Caco-2 (cell line): ENCODE results near the gene FSHR. TPM values are rescaled to one million over a fixed set of nuclear protein-coding genes. Genes with fewer than 3 reads are reported as not detected.

Experiments
- BruUV-seq: library from RNA; stranded (reverse); fragments of 400-500 nt; replicated peaks from 2 replicates; lab custom pipeline; 2021; lab: Mats Ljungman, UMichigan
- CTCF ChIA-PET: fragments of 300-600 bp; sonication (Branson Sonifier 250); formaldehyde crosslinking; loops from one replicate; lab custom pipeline; 2022; ENCODE audit warnings: antibody characterized with exemption; lab: Charles Lee
- POLR2A ChIA-PET: fragments of 300-600 bp; sonication (Branson Sonifier 250); formaldehyde crosslinking; loops from one replicate; lab custom pipeline; 2022; ENCODE audit warnings: antibody characterized with exemption; lab: Charles Lee
- DNase-seq, 2 experiments: peaks; one replicate each; pipeline versions ENCODE4 v3.0.0 to v3.0.0-alpha.2; 2020 to 2022
- H3K27me3 ChIP-seq: replicated peaks from 2 replicates; pipeline ENCODE4 v1.6.0; 2011; ENCODE audit warnings: low read length; ENCODE audit not compliant: control insufficient read depth, insufficient read depth
- H3K36me3 ChIP-seq: 2 replicates; pipeline ENCODE4 v1.5.1; 2011; ENCODE audit warnings: low read length; ENCODE audit not compliant: control insufficient read depth, insufficient read depth
- H3K4me1 ChIP-seq: fragments of 250-450 bp; sonication (Bioruptor Pico); 2 replicates; pipeline ENCODE4 v1.5.1; 2020; ENCODE audit warnings: mild to moderate bottlenecking
- H3K4me3 ChIP-seq: 2 replicates; pipeline ENCODE4 v1.5.1; 2011; ENCODE audit warnings: low read depth, mild to moderate bottlenecking, control low read depth, low read length
- H3K9me3 ChIP-seq: fragments of 250-450 bp; sonication (Bioruptor Pico); 2 replicates; pipeline ENCODE4 v1.5.1; 2020; ENCODE audit warnings: mild to moderate bottlenecking, moderate library complexity
- H3K27ac Mint-ChIP-seq: one replicate; pipeline ENCODE4 v1.8.0; 2022; ENCODE audit warnings: mixed read lengths; ENCODE audit not compliant: unreplicated experiment
- H3K27me3 Mint-ChIP-seq: one replicate; pipeline ENCODE4 v1.8.0; 2022; ENCODE audit warnings: mixed read lengths; ENCODE audit not compliant: insufficient read depth, unreplicated experiment
- H3K36me3 Mint-ChIP-seq: one replicate; pipeline ENCODE4 v1.8.0; 2022; ENCODE audit warnings: mild to moderate bottlenecking, mixed read lengths; ENCODE audit not compliant: insufficient read depth, unreplicated experiment
- H3K4me1 Mint-ChIP-seq: one replicate; pipeline ENCODE4 v1.8.0; 2022; ENCODE audit warnings: low read depth, mixed read lengths; ENCODE audit not compliant: unreplicated experiment
- H3K4me3 Mint-ChIP-seq: one replicate; pipeline ENCODE4 v1.8.0; 2022; ENCODE audit warnings: mild to moderate bottlenecking, moderate library complexity, mixed read lengths; ENCODE audit not compliant: unreplicated experiment
- H3K9me3 Mint-ChIP-seq: one replicate; pipeline ENCODE4 v1.8.0; 2022; ENCODE audit warnings: mixed read lengths; ENCODE audit not compliant: unreplicated experiment
- intact Hi-C: fragments of 100-400 bp; cut with micrococcal nuclease; formaldehyde crosslinking; loops from one replicate; pipeline ENCODE4 v1.10.0; 2022; ENCODE audit not compliant: unreplicated experiment
- total RNA-seq: library from RNA; stranded (reverse); gene quantifications from 2 replicates; pipeline ENCODE4 v1.2.3, GENCODE V29; 2022
- TF ChIP-seq, protein P1 (sequence below), 2 experiments: fragments of 200-600 bp in 1 of 2; IDR thresholded peaks; 1 replicate in 1 of 2; 2 replicates in 1 of 2; pipeline versions ENCODE4 v1.5.1 to v1.8.0; 2011 to 2022; ENCODE audit warnings: antibody characterized with exemption in 1 of 2, control low read depth in 1 of 2, inconsistent platforms in 1 of 2, low read depth in 1 of 2, low read length in 1 of 2, mild to moderate bottlenecking in 1 of 2, moderate library complexity in 1 of 2; ENCODE audit not compliant: insufficient read depth in 1 of 2, severe bottlenecking in 1 of 2, unreplicated experiment in 1 of 2

The FSHR gene
- total RNA-seq, 1 experiment from 2014 or later: 0.41 TPM

DNA sequence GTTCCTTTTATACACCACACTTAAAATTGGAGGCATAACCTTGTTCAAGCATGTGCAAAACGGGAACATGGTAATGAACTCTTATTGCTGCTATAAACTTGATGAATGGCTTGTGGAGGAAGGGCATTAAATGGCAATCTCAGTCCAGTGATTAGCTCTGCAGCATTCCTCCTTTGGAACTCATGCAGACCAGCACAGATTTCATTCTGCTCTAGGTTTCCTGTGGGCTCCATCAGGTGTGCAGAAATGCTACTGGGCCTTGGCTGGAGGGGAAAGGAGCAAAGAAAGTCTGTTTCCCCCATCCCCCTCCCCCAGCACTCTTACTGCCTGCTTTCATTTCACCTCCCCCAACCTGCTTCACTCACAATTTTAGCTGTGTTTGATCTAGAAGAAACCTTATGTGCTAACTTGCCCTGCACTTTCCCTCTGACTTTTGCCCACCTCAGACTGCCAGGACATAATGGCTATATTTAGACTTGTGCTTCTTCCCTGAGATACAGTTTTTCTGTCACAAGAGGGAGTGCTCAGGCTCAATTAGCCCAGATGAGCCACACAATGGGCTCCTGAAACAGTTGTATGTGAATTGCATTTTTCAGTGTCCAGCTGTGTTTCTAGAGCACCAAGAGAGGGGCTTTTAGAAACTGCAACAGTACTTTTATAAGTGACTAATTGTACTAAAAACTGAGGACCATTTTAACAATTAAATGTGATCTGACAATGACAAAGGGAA, 109.8 kb downstream of the FSHR start:
- H3K4me1 ChIP-seq: no peaks in the 10 kb centered on the region
- no peaks in the 10 kb centered on the region for H3K27me3 ChIP-seq
- no peak overlapping the region for H3K4me3 Mint-ChIP-seq
- H3K27me3 Mint-ChIP-seq: peaks cover 3% of the 10 kb centered on the region
- TF ChIP-seq, protein P1, sequence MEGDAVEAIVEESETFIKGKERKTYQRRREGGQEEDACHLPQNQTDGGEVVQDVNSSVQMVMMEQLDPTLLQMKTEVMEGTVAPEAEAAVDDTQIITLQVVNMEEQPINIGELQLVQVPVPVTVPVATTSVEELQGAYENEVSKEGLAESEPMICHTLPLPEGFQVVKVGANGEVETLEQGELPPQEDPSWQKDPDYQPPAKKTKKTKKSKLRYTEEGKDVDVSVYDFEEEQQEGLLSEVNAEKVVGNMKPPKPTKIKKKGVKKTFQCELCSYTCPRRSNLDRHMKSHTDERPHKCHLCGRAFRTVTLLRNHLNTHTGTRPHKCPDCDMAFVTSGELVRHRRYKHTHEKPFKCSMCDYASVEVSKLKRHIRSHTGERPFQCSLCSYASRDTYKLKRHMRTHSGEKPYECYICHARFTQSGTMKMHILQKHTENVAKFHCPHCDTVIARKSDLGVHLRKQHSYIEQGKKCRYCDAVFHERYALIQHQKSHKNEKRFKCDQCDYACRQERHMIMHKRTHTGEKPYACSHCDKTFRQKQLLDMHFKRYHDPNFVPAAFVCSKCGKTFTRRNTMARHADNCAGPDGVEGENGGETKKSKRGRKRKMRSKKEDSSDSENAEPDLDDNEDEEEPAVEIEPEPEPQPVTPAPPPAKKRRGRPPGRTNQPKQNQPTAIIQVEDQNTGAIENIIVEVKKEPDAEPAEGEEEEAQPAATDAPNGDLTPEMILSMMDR (IDR thresholded peaks at IDR 0.05; ENCODE audit: insufficient read depth in 1 of 2, low read depth in 1 of 2, low read length in 1 of 2, severe bottlenecking in 1 of 2, unreplicated experiment in 1 of 2): peak; percentile 37 to 43
- no peaks in the 10 kb centered on the region for H3K36me3 Mint-ChIP-seq
- no peaks in the 10 kb centered on the region for H3K9me3 ChIP-seq
- H3K4me1 Mint-ChIP-seq: no peaks in the 10 kb centered on the region
- H3K4me3 ChIP-seq: no peak overlapping the region
- intact Hi-C loops: loop anchor here (1.0 to 2.0 kb wide), 2 partner anchors 98 to 242 kb away; no protein-coding TSS in a partner anchor
- H3K36me3 ChIP-seq: no peaks in the 10 kb centered on the region
- no TSS peak for BruUV-seq
- H3K27ac Mint-ChIP-seq: no peak overlapping the region
- ChIA-PET CTCF (no interaction called here), POLR2A (no interaction called here)
- H3K9me3 Mint-ChIP-seq: no peaks in the 10 kb centered on the region
- DNase-seq: peak in 1 of 2 experiments; percentile 18

DNA sequence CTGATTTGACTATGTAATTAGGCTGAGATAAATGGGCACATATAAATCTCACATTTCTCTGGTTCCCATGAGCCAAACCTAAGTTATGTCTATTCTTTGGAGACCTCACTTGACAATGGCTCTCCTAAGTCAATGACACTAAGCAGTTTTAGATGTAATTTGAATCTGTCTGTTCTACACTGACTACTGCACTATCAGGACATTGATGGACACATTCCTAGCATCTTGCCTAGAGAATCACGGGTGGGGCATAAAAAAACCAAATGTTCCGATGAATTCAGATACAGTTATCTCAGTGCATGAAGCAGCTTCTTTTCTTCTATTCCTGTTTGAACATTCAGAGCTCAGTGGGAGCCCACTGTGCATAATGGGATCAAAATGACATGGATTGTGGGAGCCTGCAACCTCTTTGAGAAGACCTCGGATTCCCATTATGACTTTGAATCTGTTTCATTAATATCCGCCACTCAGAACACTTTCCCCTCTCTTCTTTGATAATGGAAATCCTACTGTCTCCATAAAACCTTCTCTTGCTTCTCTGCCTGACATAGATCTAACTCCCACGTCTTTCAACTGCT, 110.8 kb downstream of the FSHR start:
- DNase-seq: no peak
- Histone ChIP-seq H3K4me1 (no peaks in the 10 kb centered on the region), H3K36me3 (no peaks in the 10 kb centered on the region), H3K27me3 (no peaks in the 10 kb centered on the region), H3K9me3 (no peaks in the 10 kb centered on the region), H3K4me3 (no peak overlapping the region)
- no TSS peak for BruUV-seq
- Mint-ChIP-seq H3K36me3 (no peaks in the 10 kb centered on the region), H3K27ac (no peak overlapping the region), H3K9me3 (no peaks in the 10 kb centered on the region), H3K4me3 (no peak overlapping the region), H3K27me3 (peaks cover 3% of the 10 kb centered on the region), H3K4me1 (no peaks in the 10 kb centered on the region)
- intact Hi-C loops: no loop called here
- TF ChIP-seq, protein P1 (IDR thresholded peaks at IDR 0.05; ENCODE audit: insufficient read depth in 1 of 2, low read depth in 1 of 2, low read length in 1 of 2, severe bottlenecking in 1 of 2, unreplicated experiment in 1 of 2): no peak
- ChIA-PET POLR2A (no interaction called here), CTCF (interaction anchor here (0.6 kb wide), 1 partner anchor 1483 kb away, joined by 3 read pairs; no protein-coding TSS in a partner anchor)

- ChIA-PET POLR2A (no interaction called here), CTCF (no interaction called here)
- peaks cover 1% of the 10 kb centered on the region; the same call in 1 of the 2 replicates for H3K9me3 ChIP-seq
- peaks cover 3% of the 10 kb centered on the region for H3K27me3 Mint-ChIP-seq
- H3K4me1 Mint-ChIP-seq: no peaks in the 10 kb centered on the region
- H3K27ac Mint-ChIP-seq: no peak overlapping the region
- intact Hi-C loops: no loop called here
- TF ChIP-seq, protein P1 (IDR thresholded peaks at IDR 0.05; ENCODE audit: insufficient read depth in 1 of 2, low read depth in 1 of 2, low read length in 1 of 2, severe bottlenecking in 1 of 2, unreplicated experiment in 1 of 2): no peak
- H3K4me3 ChIP-seq: no peak overlapping the region
- H3K4me1 ChIP-seq: no peaks in the 10 kb centered on the region
- H3K36me3 Mint-ChIP-seq: no peaks in the 10 kb centered on the region
- H3K36me3 ChIP-seq: no peaks in the 10 kb centered on the region
- H3K9me3 Mint-ChIP-seq: no peaks in the 10 kb centered on the region
- no peak for DNase-seq
- H3K4me3 Mint-ChIP-seq: no peak overlapping the region
- H3K27me3 ChIP-seq: no peaks in the 10 kb centered on the region
- BruUV-seq: no TSS peak
Observed at GRCh38 chr2:49042488-49042887, 111.8 kb downstream of the FSHR start.
